Smooth muscle cell (in vitro differentiated cells): ENCODE data around the gene ARID1B. TPM values are rescaled to one million over a fixed set of nuclear protein-coding genes. Genes with fewer than 3 reads are reported as not detected.
A peak's percentile ranks its signal among the peaks of the same experiment; 100 is the strongest.
"Not testable (repeated sequence)": the region's sequence is repeated elsewhere in the genome, so short reads cannot be mapped to it uniquely, and the experiment has no call there.

Experiments
- DNase-seq: peaks from one replicate; lab custom pipeline; 2025; ENCODE audit not compliant: unreplicated experiment; lab: John Stamatoyannopoulos, UW
- H2AFZ ChIP-seq: fragments of 200-600 bp; sonication (generic); 2 replicates; pipeline ENCODE4 v1.6.0; 2016; ENCODE audit warnings: antibody characterized with exemption, low read depth, mild to moderate bottlenecking
- H3F3A ChIP-seq: fragments of 200-600 bp; sonication (generic); 2 replicates; pipeline ENCODE4 v1.6.0; 2017; ENCODE audit warnings: antibody characterized with exemption, low read depth
- H3K27ac ChIP-seq: fragments of 200-600 bp; sonication (generic); 2 replicates; pipeline ENCODE4 v1.5.1; 2016; ENCODE audit warnings: low read depth, mild to moderate bottlenecking
- H3K27me3 ChIP-seq: fragments of 200-600 bp; sonication (generic); 2 replicates; pipeline ENCODE4 v1.6.1; 2016; ENCODE audit warnings: low read depth, mild to moderate bottlenecking
- H3K36me3 ChIP-seq: fragments of 200-600 bp; sonication (generic); 2 replicates; pipeline ENCODE4 v1.5.1; 2016; ENCODE audit warnings: low read depth
- H3K4me1 ChIP-seq: fragments of 200-600 bp; sonication (generic); 2 replicates; pipeline ENCODE4 v1.5.1; 2016; ENCODE audit warnings: low read depth
- H3K4me2 ChIP-seq: fragments of 200-600 bp; sonication (generic); 2 replicates; pipeline ENCODE4 v1.6.0; 2016; ENCODE audit warnings: mild to moderate bottlenecking
- H3K4me3 ChIP-seq: fragments of 200-600 bp; sonication (generic); 2 replicates; pipeline ENCODE4 v1.5.1; 2016; ENCODE audit warnings: mild to moderate bottlenecking
- H3K79me2 ChIP-seq: fragments of 200-600 bp; sonication (generic); 2 replicates; pipeline ENCODE4 v1.6.0; 2016; ENCODE audit warnings: low read depth, mild to moderate bottlenecking
- H3K9ac ChIP-seq: fragments of 200-600 bp; sonication (generic); 2 replicates; pipeline ENCODE4 v1.6.0; 2016; ENCODE audit warnings: low read depth
- H3K9me3 ChIP-seq: fragments of 200-600 bp; sonication (generic); replicated peaks from 2 replicates; pipeline ENCODE4 v1.5.1; 2016; ENCODE audit warnings: low read depth
- H4K20me1 ChIP-seq: fragments of 200-600 bp; sonication (generic); 2 replicates; pipeline ENCODE4 v1.6.0; 2016; ENCODE audit warnings: low read depth
- CTCF ChIP-seq: fragments of 200-600 bp; sonication (generic); IDR thresholded peaks from 2 replicates; pipeline ENCODE4 v1.5.1; 2017; ENCODE audit warnings: borderline replicate concordance, mild to moderate bottlenecking, antibody characterized with exemption; ENCODE audit not compliant: insufficient read depth, poor library complexity, severe bottlenecking
- WGBS: methylation state at CpG from one replicate; pipeline ENCODE4 v1.1.7; 2016; ENCODE audit warnings: low lambda C conversion rate; 5-methylcytosine and 5-hydroxymethylcytosine counted together
- polyA plus RNA-seq: library from polyadenylated mRNA; unstranded; fragments of >200 nt; fragmentation: Nextera tagmentation; extraction: Ambion mirVana; gene quantifications from 2 replicates; pipeline ENCODE4 v1.2.1, GENCODE V29; 2016
- total RNA-seq: library from RNA; depleted of rRNA; stranded (reverse); fragments of >200 nt; gene quantifications from 2 replicates; pipeline ENCODE4 v1.2.3, GENCODE V29; 2014

The ARID1B gene
- total and polyA plus RNA-seq, 2 experiments from 2014 or later = 30.1 to 65.4 TPM

GRCh38 chr6:157036245-157036711 lies 259.1 kb downstream of the ARID1B start:
- H3K4me3 ChIP-seq = peak overlapping the region; percentile 18
- H3K9ac ChIP-seq = peak overlapping the region; percentile 34
- H3K79me2 ChIP-seq = peaks cover 67% of the 10 kb centered on the region
- no peak for TF ChIP-seq CTCF
- 29% methylated on average over 5 of the region's 5 CpGs for WGBS
- DNase-seq = no peak
- peaks cover 10% of the 10 kb centered on the region for H3F3A ChIP-seq
- no peaks in the 10 kb centered on the region for H3K9me3 ChIP-seq
- no peaks in the 10 kb centered on the region for H3K36me3 ChIP-seq
- H3K27ac ChIP-seq = peak overlapping the region; percentile 80
- H3K4me2 ChIP-seq = peak overlapping the region; percentile 64
- peaks cover 60% of the 10 kb centered on the region for H4K20me1 ChIP-seq
- H2AFZ ChIP-seq = no peak overlapping the region
- H3K27me3 ChIP-seq = no peaks in the 10 kb centered on the region
- peaks cover 24% of the 10 kb centered on the region for H3K4me1 ChIP-seq

GRCh38 chr6:157037165-157037564 lies 260.0 kb downstream of the ARID1B start:
- peaks cover 53% of the 10 kb centered on the region for H4K20me1 ChIP-seq
- H2AFZ ChIP-seq = no peak overlapping the region
- peaks cover 10% of the 10 kb centered on the region for H3F3A ChIP-seq
- H3K9me3 ChIP-seq = no peaks in the 10 kb centered on the region
- no peaks in the 10 kb centered on the region for H3K36me3 ChIP-seq
- no peak overlapping the region for H3K4me3 ChIP-seq
- no peaks in the 10 kb centered on the region for H3K27me3 ChIP-seq
- H3K4me2 ChIP-seq = peak overlapping the region; percentile 64
- DNase-seq = no peak
- WGBS = 44% methylated on average over 8 of the region's 8 CpGs
- H3K9ac ChIP-seq = peak overlapping the region; percentile 34
- peak overlapping the region; percentile 80 for H3K27ac ChIP-seq
- TF ChIP-seq CTCF = no peak
- peaks cover 63% of the 10 kb centered on the region for H3K79me2 ChIP-seq
- peaks cover 24% of the 10 kb centered on the region for H3K4me1 ChIP-seq

- no peaks in the 10 kb centered on the region for H3K9me3 ChIP-seq
- 95% methylated on average over 7 of the region's 7 CpGs for WGBS
- no peak for DNase-seq
- no peak overlapping the region for H3K4me3 ChIP-seq
- H3K4me2 ChIP-seq = no peak overlapping the region
- peaks cover 10% of the 10 kb centered on the region for H3F3A ChIP-seq
- no peak overlapping the region for H2AFZ ChIP-seq
- peaks cover 39% of the 10 kb centered on the region for H4K20me1 ChIP-seq
- H3K27me3 ChIP-seq = no peaks in the 10 kb centered on the region
- TF ChIP-seq CTCF = no peak
- no peaks in the 10 kb centered on the region for H3K36me3 ChIP-seq
- H3K27ac ChIP-seq = no peak overlapping the region
- no peak overlapping the region for H3K9ac ChIP-seq
- H3K79me2 ChIP-seq = peaks cover 56% of the 10 kb centered on the region
- peaks cover 24% of the 10 kb centered on the region for H3K4me1 ChIP-seq
These were observed 261.4 kb downstream of the ARID1B start for GRCh38 chr6:157038610-157039009.

- not testable (repeated sequence) for H3K4me3 ChIP-seq, DNase-seq, H3K36me3 ChIP-seq, H3K27ac ChIP-seq, H3K4me2 ChIP-seq, H2AFZ ChIP-seq, H3K27me3 ChIP-seq, H3K9ac ChIP-seq, H3K9me3 ChIP-seq, H3F3A ChIP-seq
- Histone ChIP-seq H4K20me1 (peaks cover 29% of the 10 kb centered on the region), H3K4me1 (peaks cover 27% of the 10 kb centered on the region), H3K79me2 (peaks cover 56% of the 10 kb centered on the region)
- WGBS = 97% methylated on average over 4 of the region's 4 CpGs
These were observed 262.5 kb downstream of the ARID1B start for GRCh38 chr6:157039639-157040038.
